ENCODE measurements around the gene C2CD2. TPM values are rescaled to one million over a fixed set of nuclear protein-coding genes. Genes with fewer than 3 reads are reported as not detected.

The C2CD2 gene
- total and polyA plus RNA-seq, 10 of the 15 experiments (the other 5 are each of a cell fraction or from before 2014, with no cell fraction given), result 2.2 to 30.9 (median 9.9) TPM

DNA sequence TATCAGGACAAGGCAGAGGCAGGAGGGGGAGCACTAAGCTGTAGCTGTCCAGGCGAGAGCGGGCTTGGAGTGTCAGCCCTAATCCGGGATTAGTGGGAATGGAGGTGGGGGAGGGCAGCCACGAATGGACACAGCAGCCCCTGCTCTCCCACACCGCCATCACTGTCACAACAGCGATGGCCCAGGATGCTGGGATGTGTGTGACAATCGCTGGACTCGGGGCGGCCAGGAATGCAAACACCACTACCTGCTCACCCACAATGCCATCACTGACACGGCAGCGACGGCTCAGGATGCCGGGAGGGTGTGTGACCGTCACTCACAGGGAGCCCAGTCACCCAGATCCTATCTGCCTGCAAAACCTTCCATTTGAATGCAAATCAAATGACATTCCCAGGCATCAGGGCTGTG is 2.9 kb downstream of the C2CD2 start:
- Histone ChIP-seq H3K36me3 (ENCODE audit: control insufficient read depth in 2 of 2, insufficient read depth in 2 of 2, low read length in 1 of 2) (no peaks in the 10 kb centered on the region), H3K4me1 (ENCODE audit: control insufficient read depth, insufficient read depth, low read length) (peaks cover 26% of the 10 kb centered on the region), H3K4me3 (0 out of 2 replicates have a peak overlapping the region, but pooled peaks have one; percentile 78), H3K9ac (ENCODE audit: control insufficient read depth, insufficient read depth, low read length) (no peak overlapping the region), H3K27me3 (replicated peaks in 1 of 2; ENCODE audit: control insufficient read depth in 2 of 2, insufficient read depth in 2 of 2, low read length in 1 of 2) (no peaks in the 10 kb centered on the region), H3K9me3 (replicated peaks; ENCODE audit: control insufficient read depth, insufficient read depth, low read length) (no peaks in the 10 kb centered on the region), H2AFZ (ENCODE audit: control insufficient read depth, low read depth, low read length) (no peak overlapping the region), H3K79me2 (ENCODE audit: control insufficient read depth, insufficient read depth, low read length) (peaks cover 51% of the 10 kb centered on the region), H3K27ac (ENCODE audit: control insufficient read depth, insufficient read depth) (no peak overlapping the region), H3K4me2 (ENCODE audit: control insufficient read depth, insufficient read depth) (peak overlapping the region; percentile 93), H4K20me1 (ENCODE audit: control insufficient read depth, insufficient read depth) (no peaks in the 10 kb centered on the region)
- DNase-seq (ENCODE audit: low read depth, low spot score) (no peak), FAIRE-seq (no peak), ATAC-seq (no peak)
- CTCF ChIA-PET, result no interaction called here
- 95% methylated on average over 14 of the region's 14 CpGs for WGBS (ENCODE audit: insufficient coverage, insufficient replicate concordance, low lambda C conversion rate, missing lambda C conversion rate)
- no TSS peak for BruUV-seq (replicated peaks)
- in situ Hi-C loops (cut with MboI) (no loop called here), intact Hi-C loops (cut with micrococcal nuclease; ENCODE audit: unreplicated experiment) (loop anchor here (5.0 kb wide), 2 partner anchors 51 to 111 kb away; no protein-coding TSS in a partner anchor)
- TF ChIP-seq ZNF24 (IDR thresholded peaks at IDR 0.05) (no peak), STAT1 (conservative IDR thresholded peaks at IDR 0.05) (no peak), FOS (IDR thresholded peaks at IDR 0.05; ENCODE audit: borderline replicate concordance, extremely low read depth, insufficient read length) (no peak), BRCA1 (IDR thresholded peaks at IDR 0.05; ENCODE audit: low read depth, low read length) (no peak), FOXM1 (IDR thresholded peaks at IDR 0.05; ENCODE audit: low read depth, low read length) (no peak), RELA (IDR thresholded peaks at IDR 0.05; ENCODE audit: borderline replicate concordance, partially characterized antibody) (no peak), SMC3 (IDR thresholded peaks at IDR 0.05; ENCODE audit: borderline replicate concordance, low read length) (no peak), SUPT20H (IDR thresholded peaks at IDR 0.05; ENCODE audit: borderline replicate concordance, control insufficient read depth, low read depth, low read length) (no peak), TCF12 (IDR thresholded peaks at IDR 0.05; ENCODE audit: low read depth, low read length) (no peak), JUNB (IDR thresholded peaks at IDR 0.05) (no peak), TCF3 (IDR thresholded peaks at IDR 0.05; ENCODE audit: borderline replicate concordance, insufficient read depth, low read depth, low read length) (peak; percentile 74; the same call in 1 of the 2 replicates), SMAD1 (IDR thresholded peaks at IDR 0.05; ENCODE audit: low read depth, partially characterized antibody) (no peak), CHD2 (IDR thresholded peaks at IDR 0.05; ENCODE audit: borderline replicate concordance, low read depth, low read length) (no peak)
- TF ChIP-seq, protein P1, sequence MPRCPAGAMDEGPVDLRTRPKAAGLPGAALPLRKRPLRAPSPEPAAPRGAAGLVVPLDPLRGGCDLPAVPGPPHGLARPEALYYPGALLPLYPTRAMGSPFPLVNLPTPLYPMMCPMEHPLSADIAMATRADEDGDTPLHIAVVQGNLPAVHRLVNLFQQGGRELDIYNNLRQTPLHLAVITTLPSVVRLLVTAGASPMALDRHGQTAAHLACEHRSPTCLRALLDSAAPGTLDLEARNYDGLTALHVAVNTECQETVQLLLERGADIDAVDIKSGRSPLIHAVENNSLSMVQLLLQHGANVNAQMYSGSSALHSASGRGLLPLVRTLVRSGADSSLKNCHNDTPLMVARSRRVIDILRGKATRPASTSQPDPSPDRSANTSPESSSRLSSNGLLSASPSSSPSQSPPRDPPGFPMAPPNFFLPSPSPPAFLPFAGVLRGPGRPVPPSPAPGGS (IDR thresholded peaks at IDR 0.05; ENCODE audit: borderline replicate concordance, insufficient read depth, low read depth, low read length, poor library complexity, severe bottlenecking), result peak; percentile 94
- TF ChIP-seq, protein P2, sequence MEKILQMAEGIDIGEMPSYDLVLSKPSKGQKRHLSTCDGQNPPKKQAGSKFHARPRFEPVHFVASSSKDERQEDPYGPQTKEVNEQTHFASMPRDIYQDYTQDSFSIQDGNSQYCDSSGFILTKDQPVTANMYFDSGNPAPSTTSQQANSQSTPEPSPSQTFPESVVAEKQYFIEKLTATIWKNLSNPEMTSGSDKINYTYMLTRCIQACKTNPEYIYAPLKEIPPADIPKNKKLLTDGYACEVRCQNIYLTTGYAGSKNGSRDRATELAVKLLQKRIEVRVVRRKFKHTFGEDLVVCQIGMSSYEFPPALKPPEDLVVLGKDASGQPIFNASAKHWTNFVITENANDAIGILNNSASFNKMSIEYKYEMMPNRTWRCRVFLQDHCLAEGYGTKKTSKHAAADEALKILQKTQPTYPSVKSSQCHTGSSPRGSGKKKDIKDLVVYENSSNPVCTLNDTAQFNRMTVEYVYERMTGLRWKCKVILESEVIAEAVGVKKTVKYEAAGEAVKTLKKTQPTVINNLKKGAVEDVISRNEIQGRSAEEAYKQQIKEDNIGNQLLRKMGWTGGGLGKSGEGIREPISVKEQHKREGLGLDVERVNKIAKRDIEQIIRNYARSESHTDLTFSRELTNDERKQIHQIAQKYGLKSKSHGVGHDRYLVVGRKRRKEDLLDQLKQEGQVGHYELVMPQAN (conservative IDR thresholded peaks at IDR 0.05), result no peak
- TF ChIP-seq, protein P3, sequence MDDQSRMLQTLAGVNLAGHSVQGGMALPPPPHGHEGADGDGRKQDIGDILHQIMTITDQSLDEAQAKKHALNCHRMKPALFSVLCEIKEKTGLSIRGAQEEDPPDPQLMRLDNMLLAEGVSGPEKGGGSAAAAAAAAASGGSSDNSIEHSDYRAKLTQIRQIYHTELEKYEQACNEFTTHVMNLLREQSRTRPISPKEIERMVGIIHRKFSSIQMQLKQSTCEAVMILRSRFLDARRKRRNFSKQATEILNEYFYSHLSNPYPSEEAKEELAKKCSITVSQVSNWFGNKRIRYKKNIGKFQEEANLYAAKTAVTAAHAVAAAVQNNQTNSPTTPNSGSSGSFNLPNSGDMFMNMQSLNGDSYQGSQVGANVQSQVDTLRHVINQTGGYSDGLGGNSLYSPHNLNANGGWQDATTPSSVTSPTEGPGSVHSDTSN (IDR thresholded peaks at IDR 0.05; ENCODE audit: insufficient replicate concordance, low read depth, low read length), result peak; percentile 42
- POLR2A ChIA-PET, result no interaction called here
- RAD21 ChIA-PET (ENCODE audit: unreplicated experiment), result interaction anchor here (1.5 kb wide), 1 partner anchor 14 kb away, joined by 3 read pairs; no protein-coding TSS in a partner anchor
- SMC1A ChIA-PET (ENCODE audit: uncharacterized antibody, unreplicated experiment), result no interaction called here

Measured in GM12878 (cell line).